Fibroblast of skin of scalp (primary cell): ENCODE results near the gene NARF. TPM values are rescaled to one million over a fixed set of nuclear protein-coding genes. Genes with fewer than 3 reads are reported as not detected.
"Not testable (repeated sequence)": the region's sequence is repeated elsewhere in the genome, so short reads cannot be mapped to it uniquely, and the experiment has no call there.

Experiments
- DNase-seq: peaks from one replicate; pipeline ENCODE4 v3.0.0-alpha.2; 2013
- polyA plus RNA-seq, 2 experiments: library from polyadenylated mRNA; unstranded; fragments of 120-200 nt; gene quantifications; one replicate each; pipeline ENCODE4 v1.2.1, GENCODE V29; 2013; ENCODE audit not compliant: insufficient read length in 2 of 2

Gene NARF
- polyA plus RNA-seq (2013, experiment 1 of 2; ENCODE audit: insufficient read length) = 88.8 TPM
- 95.8 TPM for polyA plus RNA-seq (2013, experiment 2 of 2; ENCODE audit: insufficient read length)

DNA sequence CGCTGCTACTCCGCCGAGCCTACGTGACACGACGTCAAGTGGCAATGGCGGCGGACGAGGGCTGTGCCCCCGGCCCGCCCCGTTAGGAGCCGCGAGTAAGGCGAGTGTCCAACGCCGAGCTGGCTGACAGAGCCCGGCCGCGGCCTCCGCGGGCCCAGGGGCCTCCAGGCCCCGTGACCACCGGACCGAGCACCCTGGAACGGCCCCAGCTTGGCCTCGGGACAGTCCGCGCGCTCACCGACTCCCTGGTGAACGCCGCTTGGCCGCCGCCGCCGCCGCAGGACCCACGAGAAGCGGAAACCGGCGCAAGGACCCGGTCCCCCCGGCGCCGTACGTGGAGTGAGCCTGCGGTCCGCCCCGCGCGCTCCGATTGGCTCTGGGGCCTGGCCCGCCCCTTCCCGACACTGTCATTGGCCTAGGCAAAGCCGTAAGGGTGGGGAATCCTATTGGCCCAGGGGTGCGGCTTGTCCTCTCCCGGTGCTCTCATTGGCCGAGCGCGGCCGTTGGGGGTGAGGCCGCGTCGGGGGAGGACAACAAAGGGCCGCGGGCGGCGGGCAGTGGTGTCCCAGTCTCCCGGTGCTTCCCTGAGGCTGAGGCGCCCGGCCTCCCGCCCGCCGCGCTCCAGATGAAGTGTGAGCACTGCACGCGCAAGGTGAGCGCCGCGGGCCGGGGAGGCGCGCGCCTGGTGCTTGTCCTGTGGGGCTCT is at the start of gene NARF:
Gene NARF (plus strand): TSS at position 563 of the 706 bp plus-strand sequence. CDS start 63 bp downstream, at position 626.
- DNase-seq = peak; percentile 99

- DNase-seq = no peak
Measured at GRCh38 chr17:82408938-82409318, 49.6 kb upstream of the NARF start.

GRCh38 chr17:82410014-82410716 is 48.4 kb upstream of the NARF start:
- no peak for DNase-seq

GRCh38 chr17:82411396-82412053 is 47.0 kb upstream of the NARF start:
- no peak for DNase-seq

- not testable (repeated sequence) for DNase-seq
Measured at GRCh38 chr17:82412081-82412480, 46.5 kb upstream of the NARF start.

- no peak for DNase-seq
Measured at GRCh38 chr17:82412535-82413520, 45.7 kb upstream of the NARF start.

GRCh38 chr17:82414548-82415281 is 43.8 kb upstream of the NARF start:
- DNase-seq = peak; percentile 75

- no peak for DNase-seq
Measured at GRCh38 chr17:82415336-82415735, 43.2 kb upstream of the NARF start.

DNA sequence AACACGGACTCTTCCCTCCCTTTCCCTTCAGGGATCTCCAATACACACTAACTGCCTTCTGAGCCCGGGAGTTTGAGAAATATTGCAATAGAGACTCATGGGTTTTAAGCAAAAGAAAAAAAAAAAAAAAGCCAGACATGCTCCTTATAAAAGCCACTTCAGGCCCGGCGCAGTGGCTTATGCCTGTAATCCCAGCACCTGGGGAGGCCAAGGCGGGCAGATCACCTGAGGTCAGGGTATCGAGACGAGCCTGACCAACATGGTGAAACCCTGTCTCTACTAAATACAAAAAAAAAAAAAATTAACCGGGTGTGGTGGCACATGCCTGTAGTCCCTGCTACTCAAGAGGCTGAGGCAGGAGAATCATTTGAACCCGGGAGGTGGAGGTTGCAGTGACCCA is 42.8 kb upstream of the NARF start:
- no peak for DNase-seq

DNA sequence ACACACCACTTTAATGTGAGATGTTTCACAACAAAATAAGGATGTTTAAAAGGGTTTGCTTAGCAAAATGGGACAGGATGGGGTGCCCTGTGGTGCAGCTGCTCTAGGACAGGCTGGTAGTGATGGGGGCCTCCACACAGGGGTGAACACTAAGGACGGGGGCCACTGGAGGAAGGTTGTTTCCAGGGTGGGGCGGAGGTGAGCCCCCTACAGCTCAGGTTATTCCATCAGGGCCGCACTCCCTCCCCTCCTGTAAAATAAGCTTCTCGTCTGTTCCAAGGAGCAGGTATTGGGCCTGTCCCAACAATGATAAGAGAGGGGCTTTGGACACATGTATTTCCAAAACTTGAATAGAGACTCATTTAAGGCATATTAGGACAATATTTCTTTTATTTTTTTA is 42.3 kb upstream of the NARF start:
- no peak for DNase-seq

GRCh38 chr17:82416771-82417170 is 41.8 kb upstream of the NARF start:
- no peak for DNase-seq

GRCh38 chr17:82418001-82418986 is 40.2 kb upstream of the NARF start, which contains the start of the genes HEXD and OGFOD3:
Gene HEXD, plus strand, starts transcription at chr17:82418347. Its CDS starts 1,453 bp downstream, at chr17:82419800.
Gene OGFOD3, minus strand, starts transcription at chr17:82418586. Its CDS starts 101 bp downstream, at chr17:82418485.
- DNase-seq = peak; percentile 83

DNA sequence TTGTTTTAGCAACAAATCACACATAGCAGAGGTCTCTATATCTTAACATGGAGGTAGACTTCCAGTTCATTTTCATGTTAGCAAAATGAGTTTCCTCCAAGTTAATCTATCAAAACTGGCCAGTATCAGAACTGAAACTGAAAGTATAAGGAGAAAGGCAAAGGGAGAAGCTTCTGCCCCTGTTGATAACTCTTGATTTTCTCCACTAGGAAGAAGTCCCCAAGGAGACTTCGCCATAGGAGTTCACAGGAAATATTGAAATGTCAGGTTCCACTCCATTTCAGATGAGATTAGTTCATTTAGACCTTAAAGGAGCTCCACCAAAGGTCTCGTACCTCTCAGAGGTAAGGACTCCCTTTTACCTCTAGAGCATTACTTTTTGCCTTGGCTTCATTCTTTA is 39.0 kb upstream of the NARF start:
- no peak for DNase-seq

DNA sequence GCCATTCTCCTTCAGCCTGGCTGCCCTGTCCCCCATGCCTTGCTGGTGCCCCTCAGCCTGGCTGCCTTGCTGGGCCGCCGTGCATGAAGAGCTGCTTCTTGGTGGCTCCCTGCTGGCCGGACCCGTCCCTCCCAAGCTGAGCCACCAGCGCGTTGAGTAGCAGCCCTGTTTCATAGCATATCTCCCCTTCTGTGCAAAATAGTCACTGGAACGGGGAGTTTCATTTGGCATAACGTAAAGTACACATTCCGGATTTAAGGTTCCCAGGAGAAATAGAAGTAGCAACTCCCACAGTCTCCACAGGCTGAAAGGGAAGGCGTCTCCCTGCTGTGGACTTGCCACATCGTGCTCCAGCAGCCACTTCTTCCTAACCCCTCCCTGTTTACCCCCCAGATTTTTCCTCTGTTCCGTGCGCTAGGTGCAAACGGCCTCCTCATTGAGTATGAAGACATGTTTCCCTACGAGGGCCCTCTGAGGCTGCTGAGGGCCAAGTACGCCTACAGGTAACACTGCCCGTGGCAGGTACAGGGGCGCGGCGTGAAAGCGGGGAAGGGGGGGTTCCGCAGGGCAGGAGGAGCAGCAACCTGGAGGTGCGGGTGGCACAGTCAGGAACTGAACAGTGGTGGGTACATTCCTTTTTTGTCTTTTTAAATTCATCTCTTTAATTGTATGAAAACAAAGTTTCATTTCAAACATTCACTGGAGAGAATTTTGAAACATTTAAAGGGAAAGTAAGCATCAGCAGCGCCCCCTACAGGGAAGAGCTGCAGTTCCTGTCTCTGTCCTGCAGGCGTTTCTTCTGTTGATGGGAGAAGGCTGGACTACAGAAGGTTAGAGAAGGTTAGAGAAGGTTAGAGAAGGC is 34.3 kb upstream of the NARF start:
- DNase-seq = peak; percentile 43

GRCh38 chr17:82424863-82425159 is 33.7 kb upstream of the NARF start:
- DNase-seq = no peak

DNA sequence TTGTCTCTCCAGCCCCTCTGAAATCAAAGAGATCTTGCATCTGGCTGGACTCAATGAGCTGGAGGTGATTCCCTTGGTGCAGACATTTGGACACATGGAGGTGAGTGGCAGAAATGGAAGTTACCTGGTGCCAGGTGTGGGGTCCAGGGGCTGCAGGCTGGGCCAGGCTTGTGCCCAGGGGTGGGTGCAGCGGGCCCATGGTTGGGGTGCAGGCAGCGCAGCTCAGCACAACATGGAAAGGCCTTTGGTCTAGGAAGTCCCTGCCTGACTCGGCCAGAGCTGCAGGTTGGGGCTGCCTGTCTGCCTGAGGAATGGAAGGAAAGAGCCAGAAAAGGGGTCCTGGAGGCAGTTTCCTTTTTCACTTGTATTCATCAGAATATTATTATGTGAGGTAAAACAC is 30.0 kb upstream of the NARF start:
- no peak for DNase-seq

- no peak for DNase-seq
Measured at GRCh38 chr17:82429824-82430223, 28.7 kb upstream of the NARF start.

DNA sequence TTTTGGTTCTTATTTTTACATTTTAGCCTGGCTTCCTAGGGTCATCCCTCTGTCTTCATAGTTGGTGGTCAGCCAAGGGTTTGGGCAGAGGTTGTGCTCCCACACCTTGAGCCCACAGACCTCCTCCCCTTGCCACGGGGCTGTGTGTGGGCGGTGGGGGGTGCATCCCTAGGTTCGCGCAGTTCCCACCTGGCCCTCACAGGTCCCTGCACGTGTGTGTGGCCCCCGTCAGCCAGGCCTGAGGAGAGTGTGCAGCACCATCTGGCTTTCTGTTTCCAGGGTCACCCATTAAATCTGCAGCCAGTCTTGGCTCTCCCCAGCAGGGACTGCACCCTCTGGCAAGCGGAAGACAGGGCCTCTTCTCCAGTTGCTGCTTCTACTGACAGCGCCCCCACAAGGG is 26.5 kb upstream of the NARF start:
- no peak for DNase-seq

DNA sequence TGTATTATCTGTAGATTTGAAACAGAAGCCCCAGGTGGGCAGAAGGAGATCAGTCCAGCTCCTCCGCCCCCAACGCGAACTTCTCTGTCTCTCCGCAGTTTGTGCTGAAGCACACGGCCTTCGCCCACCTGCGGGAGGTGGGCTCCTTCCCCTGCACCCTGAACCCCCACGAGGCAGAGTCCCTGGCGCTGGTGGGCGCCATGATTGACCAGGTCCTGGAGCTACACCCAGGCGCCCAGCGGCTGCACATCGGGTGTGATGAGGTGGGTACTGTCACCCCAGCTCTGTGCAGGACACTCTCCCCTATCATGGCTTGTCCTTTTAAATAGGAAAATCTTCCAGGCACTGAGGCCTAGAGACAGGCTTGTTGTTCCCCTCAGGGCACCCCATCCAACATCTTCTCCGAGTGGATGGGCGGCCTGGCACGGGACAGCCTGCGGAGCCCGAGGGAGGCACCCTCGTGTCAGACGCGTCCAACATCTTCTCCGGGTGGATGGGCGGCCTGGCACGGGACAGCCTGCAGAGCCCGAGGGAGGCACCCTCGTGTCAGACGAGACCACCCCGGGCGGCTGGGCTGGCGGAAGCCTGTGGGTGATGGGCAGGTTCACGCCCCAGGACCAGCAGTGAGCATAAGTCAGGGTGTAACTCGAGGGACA is 24.9 kb upstream of the NARF start:
- no peak for DNase-seq
